Activated CD4-positive, alpha-beta T cell treated with anti-CD3 and anti-CD28 coated beads, Interleukin-2, amount 50 U/mL, for 24 hours (primary cell): Measurements from ENCODE around the gene PKNOX2.

Source experiments
- DNase-seq, 2 donors: peaks; one replicate each; pipeline ENCODE4 v3.0.0-alpha.2; 2020; ENCODE audit warnings: low read depth in 1 of 2, low spot score in 1 of 2

The PKNOX2 gene

DNA sequence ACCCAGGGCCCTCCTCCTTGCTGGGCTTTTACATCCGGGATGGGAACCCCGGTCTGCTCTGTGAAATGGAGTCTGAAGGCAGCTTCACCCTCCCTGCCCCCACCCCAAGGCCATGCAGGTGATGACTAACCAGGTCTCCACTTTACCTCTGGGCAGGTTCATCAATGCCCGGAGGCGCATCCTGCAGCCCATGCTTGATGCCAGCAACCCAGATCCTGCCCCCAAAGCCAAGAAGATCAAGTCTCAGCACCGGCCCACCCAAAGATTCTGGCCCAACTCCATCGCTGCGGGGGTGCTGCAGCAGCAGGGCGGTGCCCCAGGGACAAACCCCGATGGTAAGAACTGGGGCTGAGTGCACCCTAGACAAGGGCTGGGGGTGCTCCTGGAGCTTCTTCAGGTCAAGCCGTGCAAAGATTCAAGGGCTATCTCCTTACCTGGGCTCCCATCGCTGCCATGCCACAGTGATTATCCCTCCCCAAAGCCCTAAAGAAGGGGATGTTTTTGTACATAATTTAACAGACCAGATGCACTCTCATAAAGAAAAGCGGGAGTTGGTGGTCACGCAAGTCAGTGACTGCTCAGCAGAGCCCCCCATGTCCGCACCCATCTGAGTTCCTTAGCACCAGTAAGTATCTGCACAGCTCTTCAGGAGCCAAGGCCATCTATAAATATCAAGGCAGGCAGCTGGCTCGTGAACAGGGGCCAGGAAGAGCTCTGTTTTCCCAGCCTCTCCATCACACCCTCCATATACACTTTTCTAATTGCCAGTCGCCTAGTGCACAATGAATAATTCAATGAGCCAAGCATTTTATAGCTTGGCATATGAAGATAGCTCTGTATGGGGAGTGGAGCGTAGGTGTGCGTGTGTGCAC, 265.5 kb downstream of the PKNOX2 start:
- DNase-seq: no peak

DNA sequence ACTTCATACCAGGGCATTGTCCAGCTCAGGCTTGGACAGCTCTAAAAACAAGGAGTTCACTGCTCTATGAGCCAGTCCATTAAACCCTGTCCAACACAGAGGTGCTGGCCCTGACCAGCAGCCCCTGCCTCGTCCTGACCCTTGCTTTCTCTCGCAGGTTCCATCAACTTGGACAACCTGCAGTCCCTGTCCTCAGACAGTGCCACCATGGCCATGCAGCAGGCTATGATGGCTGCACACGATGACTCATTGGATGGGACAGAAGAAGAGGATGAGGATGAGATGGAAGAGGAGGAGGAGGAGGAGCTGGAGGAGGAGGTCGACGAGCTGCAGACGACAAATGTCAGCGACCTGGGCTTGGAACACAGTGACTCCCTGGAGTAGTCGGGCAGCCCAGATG, 266.5 kb downstream of the PKNOX2 start:
- no peak for DNase-seq

DNA sequence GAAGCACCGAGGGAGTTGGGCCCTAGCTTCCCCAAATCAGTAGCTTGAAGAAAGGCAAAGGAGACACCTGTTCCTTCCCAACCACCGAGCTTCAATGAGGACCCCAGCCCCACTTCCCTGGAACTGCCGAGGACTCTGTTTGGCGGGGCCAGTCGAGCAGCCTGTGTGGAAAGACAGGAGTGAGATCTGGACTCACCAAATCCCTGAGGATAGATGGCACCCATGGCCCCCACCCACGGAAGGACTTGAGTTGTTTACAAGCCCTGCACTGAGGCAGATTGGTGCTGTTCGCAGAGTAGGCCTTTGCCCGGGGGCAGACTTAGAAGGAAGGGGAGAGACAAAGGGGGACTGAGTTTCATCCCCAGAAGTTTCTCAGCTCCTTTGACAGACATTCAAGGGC, 266.9 kb downstream of the PKNOX2 start:
- DNase-seq: no peak

DNA sequence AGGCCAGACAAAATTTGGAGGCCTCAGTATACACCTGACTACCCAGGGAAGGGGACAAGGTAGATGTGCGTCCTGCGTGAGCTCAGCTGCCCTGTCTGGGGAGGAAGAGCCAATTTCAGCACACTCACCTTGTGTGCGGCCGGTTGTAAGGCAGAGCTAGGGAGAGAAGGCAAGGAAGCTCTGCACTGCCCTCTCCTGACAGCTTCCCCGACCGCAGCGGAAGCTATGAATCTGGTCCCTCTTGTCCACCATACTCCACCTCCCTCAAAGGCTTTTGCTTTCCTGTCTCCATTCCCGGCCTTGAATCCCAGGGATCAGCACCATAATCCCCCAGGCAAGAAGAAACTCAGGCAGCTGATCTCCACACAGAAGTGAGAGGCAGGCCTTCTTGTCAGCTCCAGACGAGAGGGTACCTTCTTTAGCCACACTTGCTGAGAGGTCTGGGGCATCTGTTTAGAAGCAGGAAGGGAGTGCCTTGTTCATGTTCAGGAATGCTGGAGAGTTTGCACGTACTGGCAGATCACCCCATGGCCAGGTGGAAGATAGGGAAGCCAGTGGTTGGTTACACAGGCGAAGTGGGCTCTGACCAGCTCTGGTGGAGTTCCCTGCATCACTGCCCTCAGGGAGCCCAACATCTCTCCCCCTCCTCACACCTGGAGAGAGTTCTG, 269.0 kb downstream of the PKNOX2 start:
- DNase-seq: no peak

DNA sequence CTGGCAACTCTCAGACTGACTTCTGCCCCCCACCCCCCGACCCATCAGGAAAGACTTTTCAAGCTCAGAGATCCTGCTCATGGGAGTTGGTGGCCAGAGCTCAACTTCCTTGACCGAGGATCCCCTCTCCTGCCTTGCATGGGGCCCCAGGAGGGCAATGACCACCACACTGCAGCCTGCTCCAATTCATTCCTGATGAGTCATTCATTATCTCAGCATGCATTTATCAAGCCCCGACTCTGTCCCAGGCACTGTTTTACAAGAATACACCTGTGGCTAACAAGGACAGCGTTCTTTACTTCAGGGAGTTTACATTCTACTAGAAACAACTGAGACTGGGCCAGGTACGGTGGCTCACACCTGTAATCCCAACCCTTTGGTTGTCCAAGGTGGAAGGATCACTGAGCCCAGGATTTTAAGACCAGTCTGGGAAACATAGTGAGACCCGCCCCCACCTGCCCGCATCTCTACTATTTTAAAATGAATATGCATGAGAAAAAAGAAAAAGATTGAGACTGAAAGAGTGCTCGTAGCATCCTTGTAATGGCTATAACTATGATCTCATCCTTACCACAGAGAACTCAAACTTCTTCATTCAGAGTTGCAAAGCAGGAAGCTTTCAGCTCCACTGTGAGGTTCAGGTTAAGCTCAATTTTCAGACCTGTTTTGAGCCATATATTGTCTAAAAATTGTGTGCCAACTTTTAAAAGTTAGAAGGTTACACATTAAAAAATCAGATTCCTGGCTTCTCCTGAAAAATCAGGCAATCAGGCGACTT, 271.1 kb downstream of the PKNOX2 start:
- DNase-seq: no peak

DNA sequence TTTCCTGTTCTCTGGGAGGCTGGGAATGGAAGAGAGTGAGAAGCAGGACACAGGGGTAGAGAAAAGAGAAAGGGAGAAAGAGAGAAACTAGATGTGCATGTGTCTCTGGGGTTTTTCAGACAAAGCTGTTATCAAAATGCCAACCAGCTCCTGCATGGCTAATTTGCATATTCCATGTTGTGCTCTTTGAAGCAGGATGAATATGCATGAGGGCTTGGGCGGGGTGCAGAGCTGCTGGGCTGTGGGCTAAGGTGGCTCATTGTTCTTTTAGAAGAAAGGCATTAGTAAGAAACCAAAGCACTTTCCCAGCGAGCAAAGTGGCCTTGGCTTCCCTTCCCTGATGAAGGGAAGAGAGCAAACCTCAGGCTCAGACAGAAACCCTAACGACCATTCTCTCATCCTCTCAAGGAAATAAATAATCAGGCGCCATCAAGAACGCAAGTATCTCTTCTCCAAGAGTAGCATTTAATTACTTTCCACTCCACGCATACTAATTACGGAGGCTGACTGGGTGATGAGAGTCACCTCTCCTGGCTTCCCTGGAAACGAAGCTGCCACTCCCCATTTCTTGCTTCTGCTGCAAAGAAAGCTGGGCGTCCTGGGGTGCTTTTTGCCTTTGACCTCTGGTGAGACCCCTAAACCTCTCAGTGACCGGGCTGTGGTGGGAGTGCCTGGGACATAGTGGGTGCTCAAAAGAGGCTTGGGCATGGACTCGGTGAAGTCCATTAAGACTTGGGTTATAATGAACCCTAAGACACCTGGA, 277.3 kb downstream of the PKNOX2 start:
- no peak for DNase-seq

DNA sequence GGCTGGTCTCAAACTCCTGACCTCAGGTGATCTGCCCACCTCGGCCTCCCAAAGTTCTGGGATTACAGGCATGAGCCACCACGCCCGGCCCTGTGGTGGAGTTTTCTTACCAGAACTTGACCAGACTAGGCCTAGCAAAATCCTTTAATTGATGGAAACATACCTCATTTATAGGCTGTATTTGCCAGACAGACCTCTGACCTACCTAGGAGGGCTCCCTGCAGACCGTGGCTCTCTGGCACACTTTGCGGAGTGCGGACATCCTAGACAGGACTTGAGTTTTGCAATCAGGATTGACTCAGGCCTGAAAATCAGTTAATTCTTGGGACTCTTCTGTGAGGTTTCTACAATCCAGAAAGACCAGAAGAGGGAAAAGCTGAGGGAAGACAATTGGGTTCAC, 278.4 kb downstream of the PKNOX2 start:
- no peak for DNase-seq

DNA sequence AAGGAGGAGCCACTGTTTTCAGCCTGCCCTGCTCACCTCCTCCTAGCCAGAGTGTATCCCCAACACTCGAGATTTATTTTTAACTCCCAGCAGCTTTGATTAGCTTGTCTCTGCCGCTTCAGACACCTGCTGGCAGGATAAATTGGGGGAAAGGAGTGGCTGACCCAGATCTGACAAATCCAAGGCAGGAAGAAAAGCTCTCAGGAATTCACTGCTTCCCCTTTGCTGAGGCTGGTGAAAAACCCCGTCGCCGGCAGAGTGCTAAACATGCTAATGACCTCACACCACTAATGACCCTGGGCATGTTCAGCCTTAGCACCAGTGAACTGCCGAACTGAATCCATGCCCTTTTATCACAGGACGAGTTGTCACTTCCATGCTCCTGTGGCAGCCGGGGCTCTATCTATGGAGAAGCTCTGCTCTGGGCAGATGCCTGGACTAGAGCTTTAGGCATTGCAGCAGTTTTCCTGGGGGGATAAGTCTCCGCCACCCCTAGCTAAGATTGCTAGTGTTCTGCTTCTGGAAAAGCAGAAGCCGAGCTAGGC, 279.3 kb downstream of the PKNOX2 start:
- no peak for DNase-seq

DNA sequence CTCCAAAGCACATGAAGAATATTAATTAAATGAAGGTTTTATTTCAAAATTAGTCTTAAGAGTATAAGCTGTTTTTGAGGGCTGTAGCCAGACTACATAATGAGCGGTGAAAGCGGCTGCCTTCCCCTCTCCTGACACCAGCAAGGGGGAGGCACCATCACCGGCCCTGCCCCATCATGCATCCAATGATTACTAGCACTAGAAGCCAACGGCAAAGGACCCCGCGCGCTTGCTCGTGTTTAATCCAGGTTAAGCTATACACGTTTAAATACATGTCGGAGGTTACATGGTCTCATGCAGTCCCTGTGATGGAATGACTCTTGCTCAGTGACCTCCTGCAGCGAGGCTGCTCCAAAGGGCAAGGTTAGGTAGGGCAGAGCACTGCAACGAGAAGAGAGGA, 281.2 kb downstream of the PKNOX2 start:
- no peak for DNase-seq

DNA sequence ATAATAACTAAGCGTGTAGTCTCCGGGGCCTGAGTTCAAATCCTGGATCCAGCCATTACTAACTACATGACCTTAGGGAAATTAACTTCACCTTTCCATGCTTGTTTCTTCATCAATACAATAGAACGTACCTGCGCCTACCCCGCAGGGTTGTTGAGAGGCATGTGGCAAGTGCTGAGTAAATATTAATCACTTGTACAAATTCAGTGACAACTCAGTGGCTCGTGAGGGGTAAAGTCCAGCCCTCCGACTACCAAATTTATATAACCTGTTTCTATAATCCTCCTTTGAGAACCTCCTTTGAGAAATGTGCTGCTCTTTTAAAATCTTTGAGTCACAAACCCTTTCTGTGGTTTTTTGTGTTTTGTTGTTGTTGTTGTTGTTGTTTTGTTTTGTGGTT, 281.7 kb downstream of the PKNOX2 start:
- DNase-seq: no peak

DNA sequence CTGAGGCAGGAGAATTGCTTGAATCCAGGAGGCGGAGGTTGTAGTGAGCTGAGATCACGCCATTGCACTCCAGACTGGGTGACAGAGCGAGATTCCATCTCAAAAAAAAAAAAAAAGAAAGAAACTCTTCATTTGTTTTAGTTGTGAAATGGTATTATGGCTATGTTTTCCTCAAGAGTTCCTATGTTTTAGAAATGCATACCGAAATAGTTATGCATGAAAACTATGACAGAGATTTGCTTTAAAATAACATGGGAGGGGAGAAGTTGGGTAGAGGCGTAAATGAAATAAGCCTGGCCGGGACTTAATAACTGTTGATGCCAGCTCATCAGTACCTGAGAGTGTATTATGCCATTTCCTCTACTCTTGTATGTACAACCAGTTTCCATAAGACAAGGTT, 283.2 kb downstream of the PKNOX2 start:
- no peak for DNase-seq

DNA sequence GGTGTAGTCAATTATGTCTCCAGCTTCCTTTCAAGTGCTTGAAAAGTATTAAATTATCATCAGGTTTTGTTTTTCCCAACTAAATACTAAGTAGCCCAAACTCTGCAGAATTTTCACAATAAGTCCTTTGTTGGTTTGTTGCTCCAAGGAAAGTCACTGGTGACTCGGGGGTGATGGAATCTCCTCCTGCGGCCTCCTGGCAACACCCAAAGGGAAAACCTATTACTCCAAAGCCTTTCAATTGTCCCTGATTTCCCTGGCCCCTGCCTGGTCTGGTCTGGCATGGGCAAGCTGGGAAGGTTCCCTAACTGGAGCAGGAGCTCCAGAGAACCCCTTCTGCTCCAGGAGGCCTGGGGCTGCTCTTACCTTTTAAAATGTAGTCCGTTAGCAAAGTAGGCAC, 283.6 kb downstream of the PKNOX2 start:
- no peak for DNase-seq

DNA sequence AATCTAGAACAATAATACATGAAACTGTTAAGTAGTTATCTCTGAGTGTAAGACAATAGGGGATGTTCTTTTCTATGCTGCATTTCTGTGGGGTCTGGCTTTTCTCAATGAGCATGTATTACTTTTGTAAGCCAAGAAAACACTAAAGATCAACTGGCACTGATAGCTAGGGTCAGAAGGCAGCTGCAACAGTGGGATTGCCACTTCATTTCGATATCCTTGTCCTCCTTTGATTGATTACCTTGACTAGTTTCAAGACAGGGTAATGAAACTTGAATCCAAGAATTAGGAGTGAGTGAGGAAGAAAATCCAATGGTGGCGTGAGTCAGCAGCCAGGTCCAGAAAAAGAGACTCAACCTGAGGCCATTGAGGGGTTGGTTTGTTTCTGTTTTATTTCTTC, 285.0 kb downstream of the PKNOX2 start:
- DNase-seq: no peak

DNA sequence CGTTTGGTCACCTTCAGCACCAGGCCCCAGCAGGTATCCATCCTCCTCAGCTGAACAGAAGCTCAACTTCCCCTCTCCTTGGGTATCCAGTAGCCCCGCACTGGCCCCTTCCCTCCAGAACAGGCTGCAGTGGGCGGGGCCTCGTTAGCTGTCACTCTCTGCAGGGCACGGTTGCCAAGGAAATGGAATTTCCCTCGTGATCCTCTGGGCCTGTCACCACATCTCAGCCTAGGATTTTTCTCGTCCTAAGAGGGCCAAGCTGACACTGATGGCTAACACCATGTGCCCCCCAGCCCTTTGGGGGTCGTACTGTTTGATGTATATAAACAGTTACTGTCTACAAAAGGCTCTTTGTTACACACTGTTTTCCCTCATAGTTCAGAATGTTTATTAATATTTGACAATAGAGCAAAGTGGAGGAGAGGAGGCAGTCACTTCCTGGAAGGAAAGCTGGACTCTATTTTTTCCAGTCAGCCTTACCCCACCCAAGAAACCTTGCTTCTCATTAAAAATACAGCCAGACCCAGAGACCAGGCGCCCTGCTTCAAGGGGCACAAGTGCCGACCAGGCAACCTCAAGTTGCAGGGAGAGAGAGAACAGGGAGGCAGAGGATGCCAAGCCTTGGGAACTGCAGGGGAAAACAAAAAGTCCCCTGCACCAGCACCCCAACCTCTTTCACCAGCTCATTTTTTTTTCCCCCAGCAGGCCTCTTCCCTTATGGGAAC, 287.0 kb downstream of the PKNOX2 start:
- peak in 1 of 2 donors; percentile 4 for DNase-seq

DNA sequence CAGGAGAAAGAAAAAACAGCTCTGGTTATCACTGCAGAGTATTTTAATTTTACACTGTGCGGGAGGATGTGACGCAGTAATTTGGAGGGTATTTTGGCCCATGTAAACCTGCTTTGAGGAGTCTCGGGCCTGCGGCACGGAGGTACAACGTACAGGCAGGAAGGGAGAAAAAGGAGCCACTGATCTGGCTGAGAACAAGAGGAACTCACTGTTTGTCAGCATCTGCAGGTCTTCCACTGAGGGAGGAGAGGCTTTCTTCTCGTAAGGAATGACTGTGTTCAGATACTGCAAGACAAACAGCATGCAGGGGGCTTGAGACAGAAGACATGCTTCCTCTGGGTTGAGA, 287.5 kb downstream of the PKNOX2 start:
- DNase-seq: no peak

DNA sequence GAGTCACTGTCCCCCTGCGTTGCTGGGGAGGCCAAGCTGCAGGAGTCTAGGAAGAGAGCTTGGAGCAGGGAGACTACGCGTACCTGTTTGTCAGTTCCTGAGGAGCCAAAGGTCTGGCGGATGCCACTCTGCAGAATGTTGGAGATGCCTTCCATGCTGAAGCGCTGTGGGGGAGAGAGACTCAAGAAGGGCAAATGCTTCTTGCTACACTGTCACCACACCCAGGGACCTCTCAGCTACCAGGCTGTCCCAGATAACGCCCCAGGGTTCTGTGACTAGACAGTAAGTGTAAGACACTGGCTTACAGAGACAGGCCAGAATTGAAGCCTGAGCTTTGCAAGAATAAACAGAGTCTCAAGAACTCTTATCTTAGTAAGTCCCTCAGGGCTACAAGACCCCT, 289.5 kb downstream of the PKNOX2 start:
- no peak for DNase-seq

DNA sequence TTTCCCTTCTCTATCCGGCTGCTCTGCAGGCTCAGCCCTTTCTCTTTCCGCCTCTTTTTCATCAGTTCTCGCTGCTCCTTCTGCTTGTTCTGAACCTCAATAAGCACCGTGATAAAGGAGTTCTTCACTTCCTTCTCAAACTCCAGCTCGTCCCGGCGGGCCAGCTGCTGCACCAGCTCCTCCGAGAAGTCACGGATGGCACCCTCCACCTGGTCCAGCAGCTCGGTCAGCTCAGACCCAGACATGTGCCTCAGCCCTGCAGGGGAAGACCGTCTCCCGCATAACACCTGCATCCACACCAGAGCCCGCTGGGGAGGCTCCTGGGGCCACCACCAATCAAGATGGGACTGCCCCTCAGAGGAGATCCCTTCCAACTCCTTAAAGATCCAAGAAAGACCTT, 291.3 kb downstream of the PKNOX2 start:
- DNase-seq: no peak

DNA sequence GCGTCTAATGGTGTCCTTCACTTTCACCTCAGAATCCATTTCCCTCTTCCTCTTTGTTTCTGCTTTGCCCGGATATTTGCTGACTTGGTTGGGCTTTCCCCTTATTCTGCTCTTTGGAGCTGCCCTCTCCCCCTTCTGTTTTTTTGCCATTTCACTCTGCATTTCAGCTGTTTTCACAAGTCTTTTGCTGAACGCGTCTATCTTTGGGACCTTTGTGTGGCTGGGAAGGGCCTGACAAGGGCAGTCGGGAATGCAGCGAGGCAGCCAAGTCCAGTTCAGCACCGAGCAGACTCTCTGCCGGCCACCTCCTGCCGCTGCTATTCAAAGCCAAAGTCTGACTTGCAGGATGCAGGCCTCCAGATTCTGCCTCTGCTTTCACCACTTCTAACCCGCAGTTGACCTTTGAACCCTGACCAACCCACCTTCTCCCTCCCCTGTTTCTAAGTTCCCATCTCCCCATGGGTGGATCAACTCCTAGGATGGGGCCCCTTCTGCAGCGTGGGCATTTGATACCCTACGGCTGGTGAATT, 293.3 kb downstream of the PKNOX2 start:
- DNase-seq: no peak

DNA sequence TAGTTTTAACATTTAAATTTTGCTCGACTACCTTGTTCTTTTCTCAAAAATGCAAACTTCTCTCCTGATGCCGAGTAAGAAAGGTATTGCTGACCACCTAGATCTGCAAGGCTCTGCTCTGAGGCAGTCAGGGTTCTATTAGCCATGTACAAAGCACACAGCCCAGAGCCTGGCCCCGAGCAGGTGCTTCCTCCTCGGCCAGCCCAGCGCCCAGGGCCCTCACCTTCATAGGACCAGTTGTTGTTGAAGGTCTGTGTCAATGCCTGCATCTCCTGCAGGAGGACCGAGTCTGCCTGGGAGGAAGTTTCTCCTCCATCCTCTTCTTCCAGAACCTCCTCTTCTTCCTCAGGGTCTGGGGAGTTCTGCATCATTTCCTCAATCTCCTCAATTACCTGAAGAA, 295.7 kb downstream of the PKNOX2 start:
- no peak for DNase-seq

DNA sequence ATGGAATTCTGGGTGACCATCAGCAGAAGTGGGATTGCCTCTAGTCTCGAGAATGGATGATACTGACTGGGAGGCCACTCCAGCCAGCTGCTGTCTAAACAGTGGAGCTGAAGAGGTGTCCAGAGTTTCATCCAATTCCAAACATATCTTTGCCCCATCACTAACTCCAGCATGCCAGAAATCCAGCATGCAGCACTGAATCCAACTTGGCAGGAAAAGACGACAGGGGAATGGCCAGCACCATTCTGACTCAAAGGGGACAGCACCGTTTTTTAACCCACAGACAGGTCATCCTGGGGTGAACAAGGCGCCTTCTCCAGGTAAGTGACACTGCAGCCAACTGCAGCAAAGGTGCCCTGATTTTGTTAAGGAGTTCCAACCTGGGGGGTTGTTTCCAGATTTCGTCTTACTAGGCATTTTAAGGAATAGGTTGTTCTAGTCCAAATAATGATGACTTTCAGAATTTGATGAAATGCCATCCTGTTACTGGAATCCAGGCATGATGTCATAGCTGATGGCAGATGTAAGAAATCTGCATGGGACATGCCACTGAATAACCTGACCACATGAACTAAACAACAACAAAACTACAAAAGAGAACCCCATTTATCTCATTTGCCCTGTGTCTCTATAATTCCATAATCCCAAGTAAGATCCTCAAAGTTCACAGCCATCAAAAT, 299.2 kb downstream of the PKNOX2 start:
- DNase-seq: no peak
